Ovary (tissue), 9 donors: ENCODE measurements around the gene ATP6V1C2. TPM values are rescaled to one million over a fixed set of nuclear protein-coding genes. Genes with fewer than 3 reads are reported as not detected.

Source experiments
- DNase-seq, 5 donors: peaks; one replicate each; pipeline ENCODE4 v3.0.0-alpha.2; 2019 to 2020
- H3K27ac ChIP-seq, 2 donors: fragments of 200-600 bp; one replicate each; pipeline versions ENCODE4 v1.5.1 to v1.8.0; 2019 to 2022
- H3K27me3 ChIP-seq: fragments of 200-600 bp; one replicate; pipeline ENCODE4 v1.8.0; 2022
- H3K36me3 ChIP-seq: fragments of 200-600 bp; sonication (generic); one replicate; pipeline ENCODE4 v1.5.1; 2019
- H3K4me1 ChIP-seq: one replicate; pipeline ENCODE4 v1.8.1; 2013; ENCODE audit warnings: mild to moderate bottlenecking, moderate library complexity; ENCODE audit not compliant: insufficient read depth
- H3K4me3 ChIP-seq: fragments of 200-600 bp; sonication (generic); one replicate; pipeline ENCODE4 v1.5.1; 2017
- H3K9me3 ChIP-seq, 2 donors: fragments of 200-600 bp in 1 of 2; sonication (generic) in 1 of 2; one replicate each; pipeline versions ENCODE4 v1.5.1 to v1.8.1; 2013 to 2019; ENCODE audit warnings: mild to moderate bottlenecking in 1 of 2, moderate library complexity in 1 of 2
- EP300 ChIP-seq: sonication (generic); formaldehyde crosslinking; IDR thresholded peaks from one replicate; pipeline ENCODE4 v1.6.1; 2017; ENCODE audit warnings: antibody characterized with exemption
- POLR2A ChIP-seq: fragments of 450-650 bp; IDR thresholded peaks from one replicate; pipeline ENCODE4 v1.6.1; 2017; ENCODE audit warnings: antibody characterized with exemption, mild to moderate bottlenecking, moderate library complexity
- WGBS, 3 donors: extraction: QIAGEN DNeasy Blood & Tissue Kit in 1 of 3; methylation state at CpG; one replicate each; pipeline versions ENCODE4 v1.1.5 to v1.1.7; 2013 to 2017; 5-methylcytosine and 5-hydroxymethylcytosine counted together
- intact Hi-C, 4 donors: fragments of 100-400 bp; cut with DNase I; formaldehyde crosslinking; loops; one replicate each; pipeline versions ENCODE4 v1.11.0 to v1.15.1; 2022 to 2023
- polyA plus RNA-seq, 2 donors: library from polyadenylated mRNA; stranded (reverse); fragments of 200-250 nt in 1 of 2; fragments of 350-450 nt in 1 of 2; fragmentation: Illumina TruSeq in 1 of 2; extraction: RNeasy Lipid Tissue Mini Kit (QIAGEN cat#74804) in 1 of 2; gene quantifications; one replicate each; pipeline ENCODE4 v1.2.3, GENCODE V29; 2013 to 2014
- total RNA-seq, 7 donors: library from RNA; depleted of rRNA in 2 of 7; stranded (reverse); fragments of >200 nt in 2 of 7; fragmentation: NEBNext Ultra II Directional in 3 of 7; extraction: Animal tissue kit (Norgen Biotek cat#: 25700) in 3 of 7; gene quantifications; one replicate each; pipeline versions ENCODE4 v1.1.0 to v1.2.4, GENCODE V29; 2016 to 2023
- TF ChIP-seq, protein P1 (sequence below), 3 donors: fragments of 450-650 bp in 2 of 3; fragments of 200-600 bp in 1 of 3; IDR thresholded peaks; one replicate each; pipeline versions ENCODE4 v1.5.1 to v1.8.0; 2016 to 2022; ENCODE audit warnings: antibody characterized with exemption in 3 of 3, mild to moderate bottlenecking in 1 of 3
- donor health status: DM: no; HTN: no; CAD: no; lungs with moderate emphysema.
- donor health status: DM: no; HTN: no; CAD: no.
- donor health status: Bipolar disorder and iron deficiency.
- donor health status: DM: yes; HTN: yes; CAD: no.
- donor health status: DM: no; HTN: no; CAD: no.
- donor health status: DM: yes; HTN: yes; CAD: no.

ATP6V1C2 gene
- total and polyA plus RNA-seq, 9 donors: 0.17 to 10.8 (median 0.60) TPM; not detected in 2

GRCh38 chr2:10792660-10793400 lies 71.4 kb downstream of the ATP6V1C2 start:
- DNase-seq: no peak
- Histone ChIP-seq H3K9me3 (no peaks in the 10 kb centered on the region), H3K27me3 (no peaks in the 10 kb centered on the region), H3K27ac (no peak overlapping the region), H3K36me3 (no peaks in the 10 kb centered on the region), H3K4me1 (no peaks in the 10 kb centered on the region), H3K4me3 (no peak overlapping the region)
- intact Hi-C loops: no loop called here
- WGBS, 3 donors: 90 to 95% (median 92%) methylated on average over 17 of the region's 17 CpGs
- TF ChIP-seq EP300 (no peak), POLR2A (no peak)
- TF ChIP-seq, protein P1, sequence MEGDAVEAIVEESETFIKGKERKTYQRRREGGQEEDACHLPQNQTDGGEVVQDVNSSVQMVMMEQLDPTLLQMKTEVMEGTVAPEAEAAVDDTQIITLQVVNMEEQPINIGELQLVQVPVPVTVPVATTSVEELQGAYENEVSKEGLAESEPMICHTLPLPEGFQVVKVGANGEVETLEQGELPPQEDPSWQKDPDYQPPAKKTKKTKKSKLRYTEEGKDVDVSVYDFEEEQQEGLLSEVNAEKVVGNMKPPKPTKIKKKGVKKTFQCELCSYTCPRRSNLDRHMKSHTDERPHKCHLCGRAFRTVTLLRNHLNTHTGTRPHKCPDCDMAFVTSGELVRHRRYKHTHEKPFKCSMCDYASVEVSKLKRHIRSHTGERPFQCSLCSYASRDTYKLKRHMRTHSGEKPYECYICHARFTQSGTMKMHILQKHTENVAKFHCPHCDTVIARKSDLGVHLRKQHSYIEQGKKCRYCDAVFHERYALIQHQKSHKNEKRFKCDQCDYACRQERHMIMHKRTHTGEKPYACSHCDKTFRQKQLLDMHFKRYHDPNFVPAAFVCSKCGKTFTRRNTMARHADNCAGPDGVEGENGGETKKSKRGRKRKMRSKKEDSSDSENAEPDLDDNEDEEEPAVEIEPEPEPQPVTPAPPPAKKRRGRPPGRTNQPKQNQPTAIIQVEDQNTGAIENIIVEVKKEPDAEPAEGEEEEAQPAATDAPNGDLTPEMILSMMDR (IDR thresholded peaks at IDR 0.05): no peak

DNA sequence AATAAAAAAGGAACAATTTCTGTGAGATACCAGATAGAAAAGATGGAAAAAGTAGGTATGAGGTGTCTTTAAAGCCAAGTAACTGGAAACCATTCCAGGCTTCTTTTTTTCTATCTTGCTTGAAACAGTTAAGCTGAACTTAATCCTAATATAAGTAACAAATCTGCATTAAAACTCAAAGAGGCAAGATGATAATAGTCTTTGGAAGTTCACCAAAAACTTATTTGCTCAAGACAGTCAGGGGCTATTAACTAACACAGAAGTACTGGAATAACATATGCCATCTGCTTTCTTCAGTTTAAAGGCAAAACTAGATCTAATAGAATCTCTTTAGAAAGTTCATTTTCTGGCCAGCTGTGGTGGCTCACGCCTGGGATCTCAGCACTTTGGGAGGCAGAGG lies 72.4 kb downstream of the ATP6V1C2 start:
- no peaks in the 10 kb centered on the region for H3K36me3 ChIP-seq
- intact Hi-C loops: no loop called here
- no peaks in the 10 kb centered on the region for H3K4me1 ChIP-seq
- H3K4me3 ChIP-seq: no peak overlapping the region
- no peaks in the 10 kb centered on the region for H3K9me3 ChIP-seq
- DNase-seq: no peak
- no peak for TF ChIP-seq EP300
- no peak for TF ChIP-seq POLR2A
- TF ChIP-seq, protein P1 (IDR thresholded peaks at IDR 0.05): no peak
- H3K27me3 ChIP-seq: no peaks in the 10 kb centered on the region
- no peak overlapping the region for H3K27ac ChIP-seq
- WGBS, 3 donors: 67 to 81% (median 79%) methylated on average over 1 of the region's 1 CpG

- DNase-seq: no peak
- Histone ChIP-seq H3K36me3 (no peaks in the 10 kb centered on the region), H3K4me1 (no peaks in the 10 kb centered on the region), H3K27ac (no peak overlapping the region), H3K27me3 (no peaks in the 10 kb centered on the region), H3K9me3 (no peaks in the 10 kb centered on the region), H3K4me3 (no peak overlapping the region)
- no peak for TF ChIP-seq EP300
- no peak for TF ChIP-seq POLR2A
- TF ChIP-seq, protein P1 (IDR thresholded peaks at IDR 0.05): no peak
- intact Hi-C loops: no loop called here
- WGBS, 3 donors: 66 to 68% (median 66%) methylated on average over 5 of the region's 5 CpGs
These were observed 73.4 kb downstream of the ATP6V1C2 start for GRCh38 chr2:10794876-10795275.

DNA sequence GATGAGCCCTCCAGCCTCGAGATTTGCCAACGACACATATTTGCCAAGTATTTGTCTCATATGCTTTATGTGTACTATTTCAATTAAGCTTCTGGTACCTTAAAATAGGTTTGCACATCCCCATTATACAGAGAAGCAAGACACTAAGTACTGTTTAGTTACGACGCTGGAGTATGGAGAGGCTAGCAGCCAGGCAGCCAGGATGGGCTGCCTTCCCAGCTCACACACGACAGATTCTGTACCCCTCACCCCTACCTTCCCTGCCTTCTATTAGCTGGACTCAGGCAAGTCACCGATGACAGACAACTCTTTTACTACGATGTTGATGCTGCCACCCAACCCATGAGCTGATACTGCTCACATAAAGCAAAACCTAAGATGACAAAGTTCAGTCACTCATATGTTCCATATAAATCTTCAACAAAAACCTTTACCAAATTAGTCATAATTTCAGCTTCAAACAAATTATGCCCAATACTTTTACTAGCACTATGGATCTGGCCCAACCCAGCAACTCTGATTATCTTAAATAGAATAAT lies 74.1 kb downstream of the ATP6V1C2 start:
- no peak for DNase-seq
- H3K36me3 ChIP-seq: no peaks in the 10 kb centered on the region
- intact Hi-C loops: no loop called here
- WGBS, 3 donors: 59 to 63% (median 62%) methylated on average over 7 of the region's 7 CpGs
- H3K27ac ChIP-seq: no peak overlapping the region
- H3K9me3 ChIP-seq: no peaks in the 10 kb centered on the region
- TF ChIP-seq, protein P1 (IDR thresholded peaks at IDR 0.05): no peak
- TF ChIP-seq POLR2A (no peak), EP300 (no peak)
- H3K4me1 ChIP-seq: no peaks in the 10 kb centered on the region
- H3K4me3 ChIP-seq: no peak overlapping the region
- no peaks in the 10 kb centered on the region for H3K27me3 ChIP-seq
